HEK293 (cell line): ENCODE measurements around the gene SORL1-AS1.

ENCODE experiments used
- FEZF1 ChIP-seq: fragments of 450-650 bp; formaldehyde crosslinking; IDR thresholded peaks from 2 replicates; pipeline ENCODE4 v1.5.1; 2016; ENCODE audit warnings: missing biosample characterization, missing genetic modification characterization
- GLI4 ChIP-seq: fragments of 450-650 bp; formaldehyde crosslinking; IDR thresholded peaks from 2 replicates; pipeline ENCODE4 v1.5.1; 2016; ENCODE audit warnings: missing biosample characterization, missing genetic modification characterization
- ZBTB17 ChIP-seq: fragments of 450-650 bp; formaldehyde crosslinking; IDR thresholded peaks from 2 replicates; pipeline ENCODE4 v1.5.1; 2016; ENCODE audit warnings: missing biosample characterization, missing genetic modification characterization
- ZNF10 ChIP-seq: fragments of 450-650 bp; formaldehyde crosslinking; IDR thresholded peaks from 2 replicates; pipeline ENCODE4 v1.5.1; 2017; ENCODE audit warnings: missing biosample characterization, missing genetic modification characterization
- ZNF274 ChIP-seq, 2 experiments: fragments of 200-500 bp in 1 of 2; fragments of 450-650 bp in 1 of 2; sonication (Bioruptor generic) in 1 of 2; formaldehyde crosslinking in 1 of 2; IDR thresholded peaks; 2 replicates each; pipeline versions ENCODE4 v1.5.1 to v1.6.1; 2014 to 2016; ENCODE audit warnings: borderline replicate concordance in 1 of 2, inconsistent platforms in 1 of 2, low read length in 1 of 2, missing biosample characterization in 1 of 2, missing genetic modification characterization in 1 of 2
- ZNF548 ChIP-seq: fragments of 450-650 bp; formaldehyde crosslinking; IDR thresholded peaks from 2 replicates; pipeline ENCODE4 v1.5.1; 2016; ENCODE audit warnings: missing biosample characterization, missing genetic modification characterization
- ZNF623 ChIP-seq: fragments of 450-650 bp; formaldehyde crosslinking; IDR thresholded peaks from 2 replicates; pipeline ENCODE4 v1.5.1; 2016; ENCODE audit warnings: missing biosample characterization, missing genetic modification characterization
- ZNF677 ChIP-seq: fragments of 450-650 bp; IDR thresholded peaks from 2 replicates; pipeline ENCODE4 v1.5.0; 2018; ENCODE audit warnings: missing biosample characterization, mild to moderate bottlenecking, missing genetic modification characterization, moderate library complexity
- ZNF776 ChIP-seq: fragments of 450-650 bp; formaldehyde crosslinking; IDR thresholded peaks from 2 replicates; pipeline ENCODE4 v1.5.0; 2017; ENCODE audit warnings: missing biosample characterization, missing genetic modification characterization, borderline replicate concordance
- ZNF785 ChIP-seq: fragments of 450-650 bp; formaldehyde crosslinking; IDR thresholded peaks from 2 replicates; pipeline ENCODE4 v1.5.1; 2016; ENCODE audit warnings: missing biosample characterization, missing genetic modification characterization
- TF ChIP-seq, protein P1 (sequence below): fragments of 450-650 bp; formaldehyde crosslinking; IDR thresholded peaks from 2 replicates; pipeline ENCODE4 v1.5.1; 2016; ENCODE audit warnings: missing biosample characterization, missing genetic modification characterization, low read depth
- TF ChIP-seq, protein P2 (sequence below): fragments of 450-650 bp; formaldehyde crosslinking; IDR thresholded peaks from 2 replicates; pipeline ENCODE4 v1.5.1; 2017; ENCODE audit warnings: missing biosample characterization, mild to moderate bottlenecking, missing genetic modification characterization, moderate library complexity
- TF ChIP-seq, protein P3 (sequence below): fragments of 450-650 bp; formaldehyde crosslinking; IDR thresholded peaks from 2 replicates; pipeline ENCODE4 v1.5.1; 2016; ENCODE audit warnings: missing biosample characterization, missing genetic modification characterization

DNA sequence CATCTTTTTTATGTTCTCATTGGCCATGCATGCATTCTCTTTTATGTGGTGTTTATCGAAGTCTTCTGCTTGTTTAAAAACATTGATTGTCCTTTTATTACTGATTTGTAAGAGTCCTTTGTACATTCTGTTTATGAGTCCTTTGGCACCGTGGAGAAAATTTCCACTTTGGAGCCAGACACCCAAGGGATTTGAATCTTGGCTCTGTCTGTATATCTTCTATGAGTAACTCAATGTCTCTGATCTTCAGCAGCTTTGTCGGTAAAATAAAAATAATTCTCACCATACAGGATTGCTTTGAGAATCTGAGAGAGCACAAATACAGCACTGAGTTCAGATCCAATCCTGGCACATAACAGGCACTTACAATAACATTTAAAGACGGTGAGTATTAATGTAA is 13.4 kb downstream of the SORL1-AS1 start:
- TF ChIP-seq ZNF785 (tag by site-specific recombination): no peak
- TF ChIP-seq GLI4 (tag by site-specific recombination): no peak
- no peak for TF ChIP-seq ZNF548 (tag by site-specific recombination)
- TF ChIP-seq ZBTB17 (tag by site-specific recombination): no peak
- TF ChIP-seq, protein P1, sequence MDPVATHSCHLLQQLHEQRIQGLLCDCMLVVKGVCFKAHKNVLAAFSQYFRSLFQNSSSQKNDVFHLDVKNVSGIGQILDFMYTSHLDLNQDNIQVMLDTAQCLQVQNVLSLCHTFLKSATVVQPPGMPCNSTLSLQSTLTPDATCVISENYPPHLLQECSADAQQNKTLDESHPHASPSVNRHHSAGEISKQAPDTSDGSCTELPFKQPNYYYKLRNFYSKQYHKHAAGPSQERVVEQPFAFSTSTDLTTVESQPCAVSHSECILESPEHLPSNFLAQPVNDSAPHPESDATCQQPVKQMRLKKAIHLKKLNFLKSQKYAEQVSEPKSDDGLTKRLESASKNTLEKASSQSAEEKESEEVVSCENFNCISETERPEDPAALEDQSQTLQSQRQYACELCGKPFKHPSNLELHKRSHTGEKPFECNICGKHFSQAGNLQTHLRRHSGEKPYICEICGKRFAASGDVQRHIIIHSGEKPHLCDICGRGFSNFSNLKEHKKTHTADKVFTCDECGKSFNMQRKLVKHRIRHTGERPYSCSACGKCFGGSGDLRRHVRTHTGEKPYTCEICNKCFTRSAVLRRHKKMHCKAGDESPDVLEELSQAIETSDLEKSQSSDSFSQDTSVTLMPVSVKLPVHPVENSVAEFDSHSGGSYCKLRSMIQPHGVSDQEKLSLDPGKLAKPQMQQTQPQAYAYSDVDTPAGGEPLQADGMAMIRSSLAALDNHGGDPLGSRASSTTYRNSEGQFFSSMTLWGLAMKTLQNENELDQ: no peak
- TF ChIP-seq ZNF677: no peak
- TF ChIP-seq ZNF623 (tag by site-specific recombination): no peak
- no peak for TF ChIP-seq FEZF1 (tag by site-specific recombination)
- TF ChIP-seq, protein P2, sequence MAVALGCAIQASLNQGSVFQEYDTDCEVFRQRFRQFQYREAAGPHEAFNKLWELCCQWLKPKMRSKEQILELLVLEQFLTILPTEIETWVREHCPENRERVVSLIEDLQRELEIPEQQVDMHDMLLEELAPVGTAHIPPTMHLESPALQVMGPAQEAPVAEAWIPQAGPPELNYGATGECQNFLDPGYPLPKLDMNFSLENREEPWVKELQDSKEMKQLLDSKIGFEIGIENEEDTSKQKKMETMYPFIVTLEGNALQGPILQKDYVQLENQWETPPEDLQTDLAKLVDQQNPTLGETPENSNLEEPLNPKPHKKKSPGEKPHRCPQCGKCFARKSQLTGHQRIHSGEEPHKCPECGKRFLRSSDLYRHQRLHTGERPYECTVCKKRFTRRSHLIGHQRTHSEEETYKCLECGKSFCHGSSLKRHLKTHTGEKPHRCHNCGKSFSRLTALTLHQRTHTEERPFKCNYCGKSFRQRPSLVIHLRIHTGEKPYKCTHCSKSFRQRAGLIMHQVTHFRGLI (tag by site-specific recombination): no peak
- TF ChIP-seq, protein P3, sequence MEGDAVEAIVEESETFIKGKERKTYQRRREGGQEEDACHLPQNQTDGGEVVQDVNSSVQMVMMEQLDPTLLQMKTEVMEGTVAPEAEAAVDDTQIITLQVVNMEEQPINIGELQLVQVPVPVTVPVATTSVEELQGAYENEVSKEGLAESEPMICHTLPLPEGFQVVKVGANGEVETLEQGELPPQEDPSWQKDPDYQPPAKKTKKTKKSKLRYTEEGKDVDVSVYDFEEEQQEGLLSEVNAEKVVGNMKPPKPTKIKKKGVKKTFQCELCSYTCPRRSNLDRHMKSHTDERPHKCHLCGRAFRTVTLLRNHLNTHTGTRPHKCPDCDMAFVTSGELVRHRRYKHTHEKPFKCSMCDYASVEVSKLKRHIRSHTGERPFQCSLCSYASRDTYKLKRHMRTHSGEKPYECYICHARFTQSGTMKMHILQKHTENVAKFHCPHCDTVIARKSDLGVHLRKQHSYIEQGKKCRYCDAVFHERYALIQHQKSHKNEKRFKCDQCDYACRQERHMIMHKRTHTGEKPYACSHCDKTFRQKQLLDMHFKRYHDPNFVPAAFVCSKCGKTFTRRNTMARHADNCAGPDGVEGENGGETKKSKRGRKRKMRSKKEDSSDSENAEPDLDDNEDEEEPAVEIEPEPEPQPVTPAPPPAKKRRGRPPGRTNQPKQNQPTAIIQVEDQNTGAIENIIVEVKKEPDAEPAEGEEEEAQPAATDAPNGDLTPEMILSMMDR: no peak
- TF ChIP-seq ZNF274 (IDR thresholded peaks at IDR 0.05; ENCODE audit: low read length): no peak
- no peak for TF ChIP-seq ZNF274 (tag by site-specific recombination; IDR thresholded peaks at IDR 0.05; ENCODE audit: borderline replicate concordance)
- no peak for TF ChIP-seq ZNF776 (tag by site-specific recombination)
- TF ChIP-seq ZNF10 (tag by site-specific recombination): no peak
